OCI-LY7 (cell line): ENCODE results near the gene RNASE12.

Experiments used
- CTCF ChIP-seq: fragments of 200-600 bp; sonication (generic); conservative IDR thresholded peaks from 2 replicates; pipeline ENCODE4 v1.5.1; 2014; ENCODE audit warnings: mild to moderate bottlenecking, antibody characterized with exemption, low read length, moderate library complexity, mixed read lengths
- EZH2phosphoT487 ChIP-seq: fragments of 200-600 bp; sonication (generic); IDR thresholded peaks from 2 replicates; pipeline ENCODE4 v1.6.1; 2018; ENCODE audit warnings: low read depth, borderline replicate concordance, mild to moderate bottlenecking, mixed run types, antibody characterized with exemption, low read length, moderate library complexity, mixed read lengths

- TF ChIP-seq CTCF (no peak), EZH2phosphoT487 (no peak)
These were observed 35.1 kb upstream of the RNASE12 start for GRCh38 chr14:20626274-20626673.
